Measurements from ENCODE around the gene TAX1BP1. TPM values are rescaled to one million over a fixed set of nuclear protein-coding genes. Genes with fewer than 3 reads are reported as not detected.

TAX1BP1 gene
- total RNA-seq, 2 experiments from 2014 or later: 104 to 105 TPM

DNA sequence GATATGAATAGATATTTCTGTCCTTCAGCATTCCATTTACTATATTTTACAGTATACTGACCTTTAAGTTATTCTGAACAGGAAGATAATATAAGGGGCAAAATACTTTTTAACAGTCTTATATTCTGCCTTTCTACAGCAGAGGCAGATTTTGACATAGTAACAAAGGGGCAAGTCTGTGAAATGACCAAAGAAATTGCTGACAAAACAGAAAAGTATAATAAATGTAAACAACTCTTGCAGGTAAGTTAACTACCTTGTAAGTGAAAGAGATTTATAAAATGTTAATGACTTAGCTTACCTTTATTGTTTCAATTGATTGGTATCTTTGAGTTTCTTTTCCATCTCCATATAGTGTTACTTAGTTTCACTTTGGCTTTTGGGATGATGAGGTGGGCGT, 56.0 kb downstream of the TAX1BP1 start:
- intact Hi-C loops (cut with micrococcal nuclease): no loop called here
- Mint-ChIP-seq H3K9me3 (no peaks in the 10 kb centered on the region), H3K27ac (no peak overlapping the region), H3K4me1 (ENCODE audit: low read depth) (no peaks in the 10 kb centered on the region), H3K4me3 (no peak overlapping the region), H3K27me3 (no peaks in the 10 kb centered on the region), H3K36me3 (peaks cover 33% of the 10 kb centered on the region)
- ChIA-PET POLR2A (no interaction called here), CTCF (no interaction called here)
- no peak for DNase-seq

DNA sequence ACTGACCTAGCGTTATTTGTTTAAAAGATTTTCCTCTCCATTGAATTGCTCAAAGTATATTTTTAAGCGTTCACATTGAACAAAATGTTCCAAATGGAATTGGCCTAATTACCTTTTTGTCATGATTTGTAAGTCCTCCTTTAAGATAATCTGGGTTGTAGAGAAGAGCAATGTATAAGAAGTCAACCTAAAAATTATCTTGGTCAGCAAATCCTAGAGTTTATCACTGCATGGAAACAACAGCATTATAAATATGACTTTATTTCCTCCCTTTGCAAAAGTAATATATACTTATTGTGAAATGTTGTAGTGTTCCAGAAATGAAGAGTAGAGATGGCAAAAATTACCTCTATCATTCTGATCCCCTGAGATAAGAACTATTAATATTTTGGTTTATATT, 59.2 kb downstream of the TAX1BP1 start:
- Mint-ChIP-seq H3K27me3 (no peaks in the 10 kb centered on the region), H3K9me3 (no peaks in the 10 kb centered on the region), H3K36me3 (peaks cover 24% of the 10 kb centered on the region), H3K27ac (no peak overlapping the region), H3K4me1 (ENCODE audit: low read depth) (no peaks in the 10 kb centered on the region), H3K4me3 (no peak overlapping the region)
- no peak for DNase-seq
- intact Hi-C loops (cut with micrococcal nuclease): loop anchor here (1.0 kb wide), 1 partner anchor 25 kb away; no protein-coding TSS in a partner anchor
- CTCF ChIA-PET: no interaction called here
- POLR2A ChIA-PET: no interaction called here

DNA sequence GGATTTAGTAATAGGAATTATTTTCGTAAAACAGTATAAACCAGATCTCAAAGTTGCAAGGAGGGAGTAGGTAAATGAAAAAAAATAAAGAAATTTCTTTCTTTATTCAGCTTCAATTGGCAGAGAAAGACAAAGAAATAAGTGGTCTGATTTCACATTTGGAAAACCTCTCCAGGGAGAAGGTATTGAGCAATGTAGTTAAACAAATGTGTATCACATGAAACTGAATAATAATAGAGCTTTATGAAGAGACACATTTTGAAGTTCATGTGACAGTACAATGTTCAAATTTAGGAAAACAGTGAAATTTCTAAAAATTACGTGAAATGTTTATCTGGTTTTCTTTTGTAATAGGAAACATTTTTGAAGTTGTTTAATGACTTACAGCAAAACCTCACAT, 63.0 kb downstream of the TAX1BP1 start:
- Mint-ChIP-seq H3K36me3 (peaks cover 14% of the 10 kb centered on the region), H3K9me3 (no peaks in the 10 kb centered on the region), H3K27ac (no peak overlapping the region), H3K4me1 (ENCODE audit: low read depth) (no peaks in the 10 kb centered on the region), H3K4me3 (no peak overlapping the region), H3K27me3 (no peaks in the 10 kb centered on the region)
- intact Hi-C loops (cut with micrococcal nuclease): no loop called here
- no peak for DNase-seq
- ChIA-PET POLR2A (no interaction called here), CTCF (interaction anchor here (1.8 kb wide), 1 partner anchor 607 kb away, joined by 4 read pairs; no protein-coding TSS in a partner anchor)

DNA sequence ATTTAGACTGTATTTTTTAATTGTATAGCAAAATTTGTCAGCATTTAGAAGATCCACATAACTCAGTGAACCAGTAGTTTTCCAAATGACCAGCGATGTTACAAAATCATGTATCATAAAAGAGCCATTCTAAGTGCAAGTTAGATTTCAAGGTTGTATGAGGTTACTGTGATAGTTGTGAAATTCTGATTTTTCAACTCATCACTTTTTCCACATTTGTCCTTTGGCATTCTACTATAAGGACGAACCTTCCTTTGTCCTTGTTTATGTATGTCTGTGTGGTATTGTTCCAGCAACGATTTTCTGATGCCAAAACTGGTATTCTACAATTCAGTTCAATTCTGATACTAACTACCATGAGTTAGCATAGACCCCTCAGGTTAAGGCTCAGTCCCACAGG, 64.2 kb downstream of the TAX1BP1 start:
- DNase-seq: no peak
- H3K27ac Mint-ChIP-seq: no peak overlapping the region
- H3K4me3 Mint-ChIP-seq: no peak overlapping the region
- H3K27me3 Mint-ChIP-seq: no peaks in the 10 kb centered on the region
- H3K9me3 Mint-ChIP-seq: no peaks in the 10 kb centered on the region
- intact Hi-C loops (cut with micrococcal nuclease): no loop called here
- peaks cover 14% of the 10 kb centered on the region for H3K36me3 Mint-ChIP-seq
- ChIA-PET CTCF (no interaction called here), POLR2A (no interaction called here)
- H3K4me1 Mint-ChIP-seq (ENCODE audit: low read depth): no peaks in the 10 kb centered on the region

DNA sequence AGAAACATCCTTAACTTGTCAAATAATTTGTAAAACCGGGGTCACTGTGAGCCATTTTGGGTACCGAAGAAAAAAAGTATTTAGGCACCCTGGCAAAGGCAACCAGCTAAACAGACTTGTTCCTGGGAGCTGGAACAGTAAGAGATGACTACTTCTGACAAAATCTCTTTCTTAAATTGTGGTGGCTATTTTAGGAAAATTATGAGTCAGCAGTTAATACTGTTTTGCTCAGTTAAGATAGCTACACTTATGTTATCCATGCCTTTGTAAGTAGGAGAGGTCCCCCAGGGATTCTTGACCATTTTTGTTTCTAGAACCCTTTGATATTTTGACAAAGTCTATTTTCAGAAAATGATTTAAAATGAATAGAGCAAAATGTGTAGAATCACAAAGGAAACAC, 68.7 kb downstream of the TAX1BP1 start:
- peaks cover 4% of the 10 kb centered on the region for H3K36me3 Mint-ChIP-seq
- H3K27me3 Mint-ChIP-seq: no peaks in the 10 kb centered on the region
- no peaks in the 10 kb centered on the region for H3K9me3 Mint-ChIP-seq
- H3K4me1 Mint-ChIP-seq (ENCODE audit: low read depth): no peaks in the 10 kb centered on the region
- ChIA-PET POLR2A (no interaction called here), CTCF (no interaction called here)
- no peak overlapping the region for H3K4me3 Mint-ChIP-seq
- DNase-seq: no peak
- H3K27ac Mint-ChIP-seq: no peak overlapping the region
- intact Hi-C loops (cut with micrococcal nuclease): no loop called here

DNA sequence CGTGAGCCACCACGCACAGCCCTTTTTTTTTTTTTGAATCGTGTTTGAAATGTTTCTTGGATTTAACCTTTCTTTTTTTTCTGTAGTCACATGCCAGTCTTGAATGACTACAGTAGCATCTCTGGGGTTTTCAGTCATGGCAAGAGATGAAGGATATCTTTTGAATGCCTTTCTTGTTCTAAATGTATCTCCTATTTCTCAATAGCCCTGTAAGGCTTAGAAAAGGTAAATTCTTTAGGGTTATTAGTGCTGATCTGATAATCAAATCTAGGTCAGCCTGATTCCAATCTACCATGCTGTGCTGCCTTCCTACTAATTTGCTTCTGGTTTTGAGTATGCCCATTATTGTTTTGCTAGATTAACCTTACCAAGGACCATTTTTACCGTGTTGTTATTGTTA, 70.2 kb downstream of the TAX1BP1 start:
- DNase-seq: no peak
- no peak overlapping the region for H3K27ac Mint-ChIP-seq
- POLR2A ChIA-PET: no interaction called here
- H3K27me3 Mint-ChIP-seq: no peaks in the 10 kb centered on the region
- peaks cover 11% of the 10 kb centered on the region for H3K36me3 Mint-ChIP-seq
- no peaks in the 10 kb centered on the region for H3K4me1 Mint-ChIP-seq (ENCODE audit: low read depth)
- H3K9me3 Mint-ChIP-seq: no peaks in the 10 kb centered on the region
- no peak overlapping the region for H3K4me3 Mint-ChIP-seq
- intact Hi-C loops (cut with micrococcal nuclease): no loop called here
- CTCF ChIA-PET: no interaction called here

DNA sequence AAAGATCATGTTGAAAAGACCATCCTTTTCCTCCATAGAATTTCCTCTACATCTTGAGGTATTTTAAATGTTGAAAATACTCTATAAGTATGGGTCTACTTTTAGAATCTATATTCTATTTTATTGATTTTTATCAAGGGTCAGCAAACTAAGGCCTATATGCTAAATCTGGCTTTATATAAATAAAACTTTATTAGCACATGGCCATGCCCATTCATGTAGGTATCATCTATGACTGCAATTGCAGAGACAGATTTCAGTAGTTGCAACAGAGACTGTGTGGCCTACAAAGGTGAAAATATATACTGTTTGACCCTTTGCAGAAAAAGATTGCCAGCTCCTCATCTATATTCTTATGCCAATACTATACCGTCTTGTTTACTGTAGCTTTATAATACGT, 72.7 kb downstream of the TAX1BP1 start:
- DNase-seq: no peak
- H3K4me3 Mint-ChIP-seq: no peak overlapping the region
- H3K9me3 Mint-ChIP-seq: no peaks in the 10 kb centered on the region
- intact Hi-C loops (cut with micrococcal nuclease): no loop called here
- H3K4me1 Mint-ChIP-seq (ENCODE audit: low read depth): no peaks in the 10 kb centered on the region
- H3K27me3 Mint-ChIP-seq: no peaks in the 10 kb centered on the region
- ChIA-PET POLR2A (no interaction called here), CTCF (interaction anchor here (0.6 kb wide), 1 partner anchor 633 kb away, joined by 3 read pairs; no protein-coding TSS in a partner anchor)
- H3K36me3 Mint-ChIP-seq: peaks cover 16% of the 10 kb centered on the region
- H3K27ac Mint-ChIP-seq: no peak overlapping the region

DNA sequence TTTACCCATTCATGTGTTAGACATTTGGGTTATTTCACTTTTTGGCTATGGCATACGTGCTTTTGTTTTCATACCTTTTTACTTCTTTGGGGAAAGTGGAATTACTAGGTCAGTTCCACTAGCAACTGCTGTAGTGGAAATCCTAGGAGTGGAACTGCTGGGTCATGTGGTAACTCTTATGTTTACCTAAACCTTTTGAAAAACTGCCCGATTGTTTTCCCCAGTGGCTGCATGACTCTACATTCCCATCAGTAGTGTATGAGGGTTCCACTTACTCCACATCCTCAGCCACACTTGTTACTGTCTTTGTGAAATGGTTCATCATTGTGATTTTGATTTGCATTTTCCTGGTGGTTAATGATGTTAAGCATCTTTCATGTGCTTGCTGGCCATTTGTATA, 82.3 kb downstream of the TAX1BP1 start:
- Mint-ChIP-seq H3K27ac (no peak overlapping the region), H3K36me3 (peaks cover 19% of the 10 kb centered on the region), H3K4me3 (no peak overlapping the region), H3K27me3 (no peaks in the 10 kb centered on the region), H3K9me3 (no peaks in the 10 kb centered on the region), H3K4me1 (ENCODE audit: low read depth) (peaks cover 3% of the 10 kb centered on the region)
- DNase-seq: no peak
- ChIA-PET POLR2A (no interaction called here), CTCF (no interaction called here)
- intact Hi-C loops (cut with micrococcal nuclease): no loop called here

DNA sequence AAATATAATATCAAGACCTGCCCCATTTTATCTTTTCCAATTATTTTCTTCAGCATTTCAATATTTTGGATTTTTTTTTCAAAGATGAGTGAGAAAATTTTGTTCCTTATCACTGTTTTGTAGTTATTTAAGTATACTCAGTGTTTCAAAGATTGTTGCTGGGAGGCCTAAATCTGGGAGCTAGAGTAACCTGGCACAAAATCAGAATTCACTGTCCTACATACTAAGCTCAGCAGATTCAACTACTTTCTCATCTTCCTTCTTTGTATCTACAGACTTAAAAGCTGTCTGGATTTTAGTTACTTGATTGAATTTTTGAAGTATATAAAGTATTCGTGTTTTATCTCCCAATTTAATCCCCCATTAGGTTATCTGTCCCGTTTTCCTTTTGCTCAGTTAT, 85.9 kb downstream of the TAX1BP1 start:
- ChIA-PET POLR2A (no interaction called here), CTCF (interaction anchor here (0.7 to 1.2 kb wide), 2 partner anchors 9 to 194 kb away, joined by 3 to 4 read pairs; no protein-coding TSS in a partner anchor)
- H3K36me3 Mint-ChIP-seq: peaks cover 23% of the 10 kb centered on the region

DNA sequence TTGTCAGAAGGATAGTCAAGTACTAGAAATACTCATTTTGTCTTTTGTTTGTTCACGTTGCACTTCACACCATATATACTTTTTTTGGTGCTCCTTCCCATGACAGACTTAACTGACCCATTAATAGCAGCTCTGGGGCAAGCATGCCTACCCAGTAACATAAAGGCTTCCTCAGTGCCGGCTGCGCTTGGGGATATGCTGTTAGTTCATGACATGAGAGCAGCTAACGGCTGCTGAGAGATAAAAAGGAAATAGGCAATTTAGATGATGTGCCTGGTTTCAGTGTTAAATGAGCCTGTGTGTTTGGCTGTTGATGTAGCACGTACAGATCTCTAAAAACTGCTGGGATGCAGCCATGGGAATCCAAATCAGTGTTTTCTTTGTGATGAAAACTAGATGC, 86.4 kb downstream of the TAX1BP1 start:
- no peaks in the 10 kb centered on the region for H3K9me3 Mint-ChIP-seq
- no peak for DNase-seq
- POLR2A ChIA-PET: no interaction called here
- no peak overlapping the region for H3K27ac Mint-ChIP-seq
- CTCF ChIA-PET: interaction anchor here (1.2 kb wide), 1 partner anchor 193 kb away, joined by 4 read pairs; no protein-coding TSS in a partner anchor
- H3K4me1 Mint-ChIP-seq (ENCODE audit: low read depth): no peaks in the 10 kb centered on the region
- H3K27me3 Mint-ChIP-seq: no peaks in the 10 kb centered on the region
- H3K36me3 Mint-ChIP-seq: peaks cover 25% of the 10 kb centered on the region
- no peak overlapping the region for H3K4me3 Mint-ChIP-seq
- intact Hi-C loops (cut with micrococcal nuclease): no loop called here

More for the DNA sequence above, 85.9 kb downstream of the TAX1BP1 start:
- H3K27ac Mint-ChIP-seq: no peak overlapping the region
- no peak for DNase-seq
- intact Hi-C loops (cut with micrococcal nuclease): no loop called here
- no peak overlapping the region for H3K4me3 Mint-ChIP-seq
- no peaks in the 10 kb centered on the region for H3K27me3 Mint-ChIP-seq
- H3K9me3 Mint-ChIP-seq: no peaks in the 10 kb centered on the region
- H3K4me1 Mint-ChIP-seq (ENCODE audit: low read depth): no peaks in the 10 kb centered on the region

DNA sequence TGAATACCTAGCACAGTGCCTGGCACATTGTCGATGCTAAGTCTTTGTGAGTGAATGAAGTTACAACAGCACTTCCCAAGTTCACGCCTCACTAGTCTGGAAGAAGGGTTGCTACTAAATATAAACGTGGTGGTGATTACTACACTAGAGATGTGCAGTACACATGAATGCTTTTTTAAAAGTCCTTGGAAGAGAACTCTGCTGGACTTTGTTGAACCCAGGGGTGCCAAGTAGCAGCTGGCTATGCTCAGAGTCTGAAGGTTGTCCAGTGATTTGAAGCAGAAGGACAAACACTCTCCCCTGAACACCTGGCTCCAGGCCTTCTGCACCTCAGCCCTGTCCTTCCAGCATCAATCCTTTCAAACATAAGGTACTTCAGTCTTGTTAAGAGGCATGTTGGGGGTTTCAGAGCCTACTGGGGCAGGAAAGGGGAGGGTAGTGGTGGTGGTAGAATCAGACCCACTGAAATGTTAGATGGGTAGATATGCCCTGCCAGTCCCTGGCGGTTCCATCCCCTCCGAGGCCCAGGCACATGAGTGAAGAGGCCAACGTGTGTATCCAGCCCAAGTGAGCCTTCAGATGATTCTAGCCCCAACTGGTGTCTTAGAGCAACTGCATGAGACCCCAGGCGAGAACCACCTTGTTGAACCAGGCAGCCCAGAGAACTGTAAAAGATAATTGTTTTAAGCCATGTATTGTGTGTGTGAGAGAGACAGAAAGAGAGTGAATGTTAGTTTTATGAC, 94.4 kb downstream of the TAX1BP1 start:
- Mint-ChIP-seq H3K27ac (no peak overlapping the region), H3K27me3 (no peaks in the 10 kb centered on the region), H3K4me3 (no peak overlapping the region), H3K9me3 (no peaks in the 10 kb centered on the region), H3K4me1 (ENCODE audit: low read depth) (peaks cover 2% of the 10 kb centered on the region), H3K36me3 (peaks cover 10% of the 10 kb centered on the region)
- no peak for DNase-seq
- intact Hi-C loops (cut with micrococcal nuclease): no loop called here
- ChIA-PET POLR2A (interaction anchor here (0.6 kb wide), 1 partner anchor 64 kb away, joined by 3 read pairs; no protein-coding TSS in a partner anchor), CTCF (interaction anchor here (0.6 to 1.5 kb wide), 2 partner anchors 185 to 229 kb away, joined by 4 to 5 read pairs; no protein-coding TSS in a partner anchor)

DNA sequence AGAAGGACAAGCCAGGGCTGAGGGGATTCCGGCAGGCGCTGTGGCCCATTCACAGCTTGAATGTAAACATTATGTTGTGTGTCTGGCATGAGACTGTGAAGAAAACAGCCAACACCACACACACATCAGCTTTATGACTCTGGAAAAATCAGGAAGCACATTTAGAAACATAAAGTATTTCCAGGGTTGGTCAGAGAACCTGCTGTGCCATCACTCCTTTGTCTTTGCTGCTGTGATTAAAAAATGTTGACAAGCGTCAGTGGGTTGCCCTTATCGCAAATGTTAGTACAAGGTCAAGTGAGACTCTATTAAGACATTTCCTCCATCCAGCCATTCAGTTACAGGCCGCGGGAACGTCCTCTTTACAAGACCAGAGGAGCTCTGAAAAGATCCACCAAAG, 95.4 kb downstream of the TAX1BP1 start:
- peaks cover 13% of the 10 kb centered on the region for H3K4me1 Mint-ChIP-seq (ENCODE audit: low read depth)
- CTCF ChIA-PET: no interaction called here
- peaks cover 10% of the 10 kb centered on the region for H3K36me3 Mint-ChIP-seq
- H3K4me3 Mint-ChIP-seq: no peak overlapping the region
- no peaks in the 10 kb centered on the region for H3K9me3 Mint-ChIP-seq
- H3K27me3 Mint-ChIP-seq: no peaks in the 10 kb centered on the region
- POLR2A ChIA-PET: no interaction called here
- intact Hi-C loops (cut with micrococcal nuclease): no loop called here
- no peak for DNase-seq
- H3K27ac Mint-ChIP-seq: no peak overlapping the region

DNA sequence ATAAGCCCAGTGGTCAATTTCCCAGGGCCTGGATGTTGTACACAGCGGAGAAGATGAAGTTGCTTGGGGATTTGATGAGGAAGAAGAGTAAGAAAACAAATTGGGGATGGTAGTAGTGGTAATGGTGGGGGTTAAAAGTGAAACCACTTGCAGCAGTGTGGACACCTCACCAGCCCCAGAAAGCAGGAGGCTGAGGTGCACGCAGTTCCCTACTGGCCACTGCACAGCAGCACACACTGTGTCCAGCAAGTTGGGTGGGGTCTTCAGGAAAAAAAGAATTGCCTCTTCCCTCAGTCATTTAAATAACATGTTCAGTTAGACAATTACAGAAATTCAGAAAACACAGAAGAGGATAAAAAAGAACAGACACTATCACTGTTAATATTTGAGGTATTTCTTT, 96.6 kb downstream of the TAX1BP1 start:
- Mint-ChIP-seq H3K4me1 (ENCODE audit: low read depth) (peaks cover 16% of the 10 kb centered on the region), H3K9me3 (no peaks in the 10 kb centered on the region), H3K4me3 (no peak overlapping the region), H3K27me3 (no peaks in the 10 kb centered on the region), H3K27ac (no peak overlapping the region), H3K36me3 (peaks cover 4% of the 10 kb centered on the region)
- POLR2A ChIA-PET: no interaction called here
- CTCF ChIA-PET: no interaction called here
- no peak for DNase-seq
- intact Hi-C loops (cut with micrococcal nuclease): no loop called here

Measured in activated CD4-positive, alpha-beta memory T cell treated with anti-CD3 and anti-CD28 coated beads for 36 hours (primary cell).